Jurkat, Clone E6-1 (cell line): ENCODE results near the gene PNPO.

Experiments
- DNase-seq: peaks from one replicate; pipeline ENCODE4 v3.0.0-alpha.2; 2011; ENCODE audit warnings: low read depth, low spot score
- H3K4me3 ChIP-seq: 2 replicates; pipeline ENCODE4 v1.5.1; 2011; ENCODE audit warnings: mild to moderate bottlenecking, low read length, control low read depth, moderate library complexity

PNPO gene

GRCh38 chr17:47945529-47946508, 4.4 kb downstream of the PNPO start:
- DNase-seq: no peak

GRCh38 chr17:47946516-47946915, 5.1 kb downstream of the PNPO start:
- no peak for DNase-seq

More at GRCh38 chr17:47945529-47946508, 4.4 kb downstream of the PNPO start:
- H3K4me3 ChIP-seq: peak overlapping the region; percentile 53

GRCh38 chr17:47946929-47947397, 5.6 kb downstream of the PNPO start:
- peak; percentile 64 for DNase-seq
- H3K4me3 ChIP-seq: no peak overlapping the region

More at GRCh38 chr17:47946516-47946915, 5.1 kb downstream of the PNPO start:
- no peak overlapping the region for H3K4me3 ChIP-seq

GRCh38 chr17:47948706-47949196, 7.4 kb downstream of the PNPO start:
- H3K4me3 ChIP-seq: no peak overlapping the region
- DNase-seq: no peak

- DNase-seq: no peak
- no peak overlapping the region for H3K4me3 ChIP-seq
Observed at GRCh38 chr17:47949197-47949759, 7.9 kb downstream of the PNPO start.

- no peak overlapping the region for H3K4me3 ChIP-seq
- no peak for DNase-seq
Observed at GRCh38 chr17:47949946-47950345, 8.6 kb downstream of the PNPO start.

- H3K4me3 ChIP-seq: no peak overlapping the region
- no peak for DNase-seq
Observed at GRCh38 chr17:47950448-47950847, 9.1 kb downstream of the PNPO start.

- no peak overlapping the region for H3K4me3 ChIP-seq
- DNase-seq: no peak
Observed at GRCh38 chr17:47952171-47953021, 11.0 kb downstream of the PNPO start.

GRCh38 chr17:47953909-47954308, 12.5 kb downstream of the PNPO start:
- H3K4me3 ChIP-seq: no peak overlapping the region
- no peak for DNase-seq

- no peak for DNase-seq
- no peak overlapping the region for H3K4me3 ChIP-seq
Observed at GRCh38 chr17:47955497-47956461, 14.4 kb downstream of the PNPO start.

- no peak overlapping the region for H3K4me3 ChIP-seq
- no peak for DNase-seq
Observed at GRCh38 chr17:47956791-47957590, 15.6 kb downstream of the PNPO start.

GRCh38 chr17:47957591-47958490, 16.5 kb downstream of the PNPO start, which contains the start of gene PRR15L:
Gene PRR15L, minus strand, starts transcription at chr17:47957883. Its CDS starts 4,649 bp downstream, at chr17:47953234.
- no peak within 1 kb of the TSS for H3K4me3 ChIP-seq
- no peak for DNase-seq

- DNase-seq: no peak
- H3K4me3 ChIP-seq: no peak overlapping the region
Observed at GRCh38 chr17:47959825-47960655, 18.7 kb downstream of the PNPO start.

- no peak overlapping the region for H3K4me3 ChIP-seq
- no peak for DNase-seq
Observed at GRCh38 chr17:47961406-47961805, 20.0 kb downstream of the PNPO start.

- no peak for DNase-seq
- H3K4me3 ChIP-seq: no peak overlapping the region
Observed at GRCh38 chr17:47962901-47963300, 21.5 kb downstream of the PNPO start.
